HG03521 (cell line): ENCODE results near the gene SLC35E2B.

Experiments
- ATAC-seq: cut with Tn5 transposase; IDR thresholded peaks from one replicate; pipeline ENCODE4 v1.9.1; 2021; ENCODE audit warnings: mild to moderate bottlenecking, moderate library complexity; ENCODE audit not compliant: unreplicated experiment

Gene SLC35E2B

GRCh38 chr1:1615256-1616044, 77.1 kb downstream of the SLC35E2B start, which contains the start of gene MIB2:
Gene MIB2 (plus strand): TSS chr1:1615500. CDS start chr1:1623453, 7,953 bp downstream.
- peak; percentile 82 for ATAC-seq

- no peak for ATAC-seq
Measured at GRCh38 chr1:1614954-1615255, 77.7 kb downstream of the SLC35E2B start.

- ATAC-seq = no peak
Measured at GRCh38 chr1:1614204-1614953, 78.2 kb downstream of the SLC35E2B start.

GRCh38 chr1:1613509-1614082, 79.0 kb downstream of the SLC35E2B start:
- no peak for ATAC-seq

- no peak for ATAC-seq
Measured at GRCh38 chr1:1612104-1612400, 80.5 kb downstream of the SLC35E2B start.

GRCh38 chr1:1610796-1611195, 81.8 kb downstream of the SLC35E2B start:
- no peak for ATAC-seq

GRCh38 chr1:1609822-1610485, 82.6 kb downstream of the SLC35E2B start:
- ATAC-seq = no peak
